HG02798 (cell line): ENCODE measurements around the gene TAS2R4.
"Not testable (repeated sequence)": the region's sequence is repeated elsewhere in the genome, so short reads cannot be mapped to it uniquely, and the experiment has no call there.

Experiments used
- ATAC-seq: cut with Tn5 transposase; IDR thresholded peaks from one replicate; pipeline ENCODE4 v1.9.1; 2021; ENCODE audit warnings: mild to moderate bottlenecking; ENCODE audit not compliant: unreplicated experiment, poor library complexity

TAS2R4 gene

GRCh38 chr7:141820067-141820466, 43.6 kb downstream of the TAS2R4 start:
- ATAC-seq = no peak

GRCh38 chr7:141822432-141822831, 46.0 kb downstream of the TAS2R4 start:
- not testable (repeated sequence) for ATAC-seq
